ENCODE results near the gene CNOT11. TPM values are rescaled to one million over a fixed set of nuclear protein-coding genes. Genes with fewer than 3 reads are reported as not detected.
"Not testable (repeated sequence)": the region's sequence is repeated elsewhere in the genome, so short reads cannot be mapped to it uniquely, and the experiment has no call there.

CNOT11 gene
- total RNA-seq, 1 experiment from 2014 or later, result 51.7 TPM

GRCh38 chr2:101244899-101245298 is 7.8 kb upstream of the CNOT11 start:
- CTCF ChIA-PET, result interaction anchor here (0.6 kb wide), 1 partner anchor 847 kb away, joined by 3 read pairs; no protein-coding TSS in a partner anchor
- not testable (repeated sequence) for H3K4me3 ChIP-seq (ENCODE audit: low read depth, low read length, poor library complexity, severe bottlenecking)

GRCh38 chr2:101245468-101245867 is 7.2 kb upstream of the CNOT11 start:
- H3K36me3 ChIP-seq (ENCODE audit: insufficient read depth, low read length, poor library complexity, severe bottlenecking); POLR2A ChIA-PET (ENCODE audit: low non-redundant PET); H3K9me3 ChIP-seq (ENCODE audit: low read depth, low read length, poor library complexity, severe bottlenecking); H3K4me1 ChIP-seq (ENCODE audit: insufficient read depth, low read length, poor library complexity, severe bottlenecking); intact Hi-C loops (cut with micrococcal nuclease; ENCODE audit: unreplicated experiment); H3K27me3 ChIP-seq (replicated peaks; ENCODE audit: insufficient read depth, low read depth, low read length, poor library complexity); H3K4me3 ChIP-seq (ENCODE audit: low read depth, low read length, poor library complexity, severe bottlenecking); BruUV-seq (replicated peaks); DNase-seq (ENCODE audit: low spot score); H3K27ac ChIP-seq (ENCODE audit: low read depth, low read length, poor library complexity, severe bottlenecking): not testable (repeated sequence)
- CTCF ChIA-PET, result interaction anchor here (0.6 kb wide), 1 partner anchor 848 kb away, joined by 3 read pairs; no protein-coding TSS in a partner anchor

More at GRCh38 chr2:101244899-101245298, 7.8 kb upstream of the CNOT11 start:
- BruUV-seq (replicated peaks); H3K27me3 ChIP-seq (replicated peaks; ENCODE audit: insufficient read depth, low read depth, low read length, poor library complexity); intact Hi-C loops (cut with micrococcal nuclease; ENCODE audit: unreplicated experiment); H3K36me3 ChIP-seq (ENCODE audit: insufficient read depth, low read length, poor library complexity, severe bottlenecking); H3K4me1 ChIP-seq (ENCODE audit: insufficient read depth, low read length, poor library complexity, severe bottlenecking); POLR2A ChIA-PET (ENCODE audit: low non-redundant PET); H3K27ac ChIP-seq (ENCODE audit: low read depth, low read length, poor library complexity, severe bottlenecking); H3K9me3 ChIP-seq (ENCODE audit: low read depth, low read length, poor library complexity, severe bottlenecking); DNase-seq (ENCODE audit: low spot score): not testable (repeated sequence)

DNA sequence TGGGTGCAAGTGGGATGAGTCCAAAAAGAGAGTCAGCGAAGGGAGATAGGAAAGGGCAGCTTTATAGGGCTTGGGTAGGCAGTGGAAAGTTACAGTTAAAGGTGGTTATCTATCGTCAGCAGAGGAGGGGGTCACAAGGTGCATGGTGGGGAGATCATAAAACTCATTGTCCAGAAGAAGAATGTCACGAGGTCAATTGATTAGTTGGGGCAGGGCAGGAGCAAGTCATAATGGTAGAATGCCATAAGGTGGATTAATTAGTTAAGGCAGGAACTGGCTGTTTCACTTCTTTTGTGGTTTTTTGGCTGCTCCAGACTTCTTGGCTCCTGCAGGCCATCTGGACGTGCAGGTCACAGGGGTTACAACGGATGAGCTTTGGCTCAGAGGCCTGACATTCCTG is 3.9 kb upstream of the CNOT11 start:
- H3K9me3 ChIP-seq (ENCODE audit: low read depth, low read length, poor library complexity, severe bottlenecking); POLR2A ChIA-PET (ENCODE audit: low non-redundant PET); H3K27me3 ChIP-seq (replicated peaks; ENCODE audit: insufficient read depth, low read depth, low read length, poor library complexity); DNase-seq (ENCODE audit: low spot score); H3K4me3 ChIP-seq (ENCODE audit: low read depth, low read length, poor library complexity, severe bottlenecking); intact Hi-C loops (cut with micrococcal nuclease; ENCODE audit: unreplicated experiment); H3K36me3 ChIP-seq (ENCODE audit: insufficient read depth, low read length, poor library complexity, severe bottlenecking); H3K4me1 ChIP-seq (ENCODE audit: insufficient read depth, low read length, poor library complexity, severe bottlenecking); H3K27ac ChIP-seq (ENCODE audit: low read depth, low read length, poor library complexity, severe bottlenecking); BruUV-seq (replicated peaks): not testable (repeated sequence)
- CTCF ChIA-PET, result interaction anchor here (1.5 kb wide), 1 partner anchor 60 kb away, joined by 3 read pairs; no protein-coding TSS in a partner anchor

DNA sequence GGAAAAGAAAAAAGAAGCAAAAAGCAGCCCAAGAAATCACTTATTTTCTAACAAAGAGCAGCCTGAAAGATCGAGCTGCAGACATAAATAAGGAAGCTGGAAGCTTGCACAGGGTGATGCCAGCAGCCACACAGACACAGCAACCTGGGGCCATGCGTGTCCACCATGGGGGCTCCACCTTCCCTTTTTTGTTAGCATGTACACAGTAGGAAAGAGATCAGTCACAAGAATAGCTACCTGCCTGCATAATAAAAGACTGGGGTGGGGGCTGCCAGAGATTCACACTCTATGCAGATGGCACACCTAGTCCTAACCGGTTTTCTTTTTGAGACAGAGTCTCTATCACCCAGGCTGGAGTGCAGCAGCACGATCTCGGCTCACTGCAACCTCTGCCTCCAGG is 2.9 kb upstream of the CNOT11 start:
- intact Hi-C loops (cut with micrococcal nuclease; ENCODE audit: unreplicated experiment), result no loop called here
- CTCF ChIA-PET, result interaction anchor here (0.6 to 1.5 kb wide), 2 partner anchors 45 to 61 kb away, joined by 3 read pairs; no protein-coding TSS in a partner anchor
- peaks cover 4% of the 10 kb centered on the region for H3K4me1 ChIP-seq (ENCODE audit: insufficient read depth, low read length, poor library complexity, severe bottlenecking)
- H3K27ac ChIP-seq (ENCODE audit: low read depth, low read length, poor library complexity, severe bottlenecking), result no peak overlapping the region
- H3K27me3 ChIP-seq (replicated peaks; ENCODE audit: insufficient read depth, low read depth, low read length, poor library complexity), result no peaks in the 10 kb centered on the region
- no peak for TF ChIP-seq EZH2 (IDR thresholded peaks at IDR 0.05; ENCODE audit: borderline replicate concordance, low read depth, low read length, poor library complexity, severe bottlenecking)
- TF ChIP-seq, protein P1, sequence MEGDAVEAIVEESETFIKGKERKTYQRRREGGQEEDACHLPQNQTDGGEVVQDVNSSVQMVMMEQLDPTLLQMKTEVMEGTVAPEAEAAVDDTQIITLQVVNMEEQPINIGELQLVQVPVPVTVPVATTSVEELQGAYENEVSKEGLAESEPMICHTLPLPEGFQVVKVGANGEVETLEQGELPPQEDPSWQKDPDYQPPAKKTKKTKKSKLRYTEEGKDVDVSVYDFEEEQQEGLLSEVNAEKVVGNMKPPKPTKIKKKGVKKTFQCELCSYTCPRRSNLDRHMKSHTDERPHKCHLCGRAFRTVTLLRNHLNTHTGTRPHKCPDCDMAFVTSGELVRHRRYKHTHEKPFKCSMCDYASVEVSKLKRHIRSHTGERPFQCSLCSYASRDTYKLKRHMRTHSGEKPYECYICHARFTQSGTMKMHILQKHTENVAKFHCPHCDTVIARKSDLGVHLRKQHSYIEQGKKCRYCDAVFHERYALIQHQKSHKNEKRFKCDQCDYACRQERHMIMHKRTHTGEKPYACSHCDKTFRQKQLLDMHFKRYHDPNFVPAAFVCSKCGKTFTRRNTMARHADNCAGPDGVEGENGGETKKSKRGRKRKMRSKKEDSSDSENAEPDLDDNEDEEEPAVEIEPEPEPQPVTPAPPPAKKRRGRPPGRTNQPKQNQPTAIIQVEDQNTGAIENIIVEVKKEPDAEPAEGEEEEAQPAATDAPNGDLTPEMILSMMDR (conservative IDR thresholded peaks at IDR 0.05; ENCODE audit: low read depth, low read length), result no peak
- POLR2A ChIA-PET (ENCODE audit: low non-redundant PET), result no interaction called here
- DNase-seq (ENCODE audit: low spot score), result no peak
- no peaks in the 10 kb centered on the region for H3K36me3 ChIP-seq (ENCODE audit: insufficient read depth, low read length, poor library complexity, severe bottlenecking)
- BruUV-seq (replicated peaks), result no TSS peak
- H3K4me3 ChIP-seq (ENCODE audit: low read depth, low read length, poor library complexity, severe bottlenecking), result no peak overlapping the region
- H3K9me3 ChIP-seq (ENCODE audit: low read depth, low read length, poor library complexity, severe bottlenecking), result no peaks in the 10 kb centered on the region

- CTCF ChIA-PET, result not testable (repeated sequence)
Measured at GRCh38 chr2:101251246-101251781, 1.4 kb upstream of the CNOT11 start.

More at GRCh38 chr2:101251246-101251781, 1.4 kb upstream of the CNOT11 start:
- H3K9me3 ChIP-seq (ENCODE audit: low read depth, low read length, poor library complexity, severe bottlenecking); H3K4me3 ChIP-seq (ENCODE audit: low read depth, low read length, poor library complexity, severe bottlenecking); H3K27me3 ChIP-seq (replicated peaks; ENCODE audit: insufficient read depth, low read depth, low read length, poor library complexity); POLR2A ChIA-PET (ENCODE audit: low non-redundant PET); H3K27ac ChIP-seq (ENCODE audit: low read depth, low read length, poor library complexity, severe bottlenecking); BruUV-seq (replicated peaks); H3K4me1 ChIP-seq (ENCODE audit: insufficient read depth, low read length, poor library complexity, severe bottlenecking); H3K36me3 ChIP-seq (ENCODE audit: insufficient read depth, low read length, poor library complexity, severe bottlenecking); DNase-seq (ENCODE audit: low spot score); intact Hi-C loops (cut with micrococcal nuclease; ENCODE audit: unreplicated experiment): not testable (repeated sequence)

Data from A673 (cell line).